ENCODE results near the gene ZNF385B. TPM values are rescaled to one million over a fixed set of nuclear protein-coding genes. Genes with fewer than 3 reads are reported as not detected.

ZNF385B gene
- total RNA-seq, 2 donors from 2014 or later, result not detected

DNA sequence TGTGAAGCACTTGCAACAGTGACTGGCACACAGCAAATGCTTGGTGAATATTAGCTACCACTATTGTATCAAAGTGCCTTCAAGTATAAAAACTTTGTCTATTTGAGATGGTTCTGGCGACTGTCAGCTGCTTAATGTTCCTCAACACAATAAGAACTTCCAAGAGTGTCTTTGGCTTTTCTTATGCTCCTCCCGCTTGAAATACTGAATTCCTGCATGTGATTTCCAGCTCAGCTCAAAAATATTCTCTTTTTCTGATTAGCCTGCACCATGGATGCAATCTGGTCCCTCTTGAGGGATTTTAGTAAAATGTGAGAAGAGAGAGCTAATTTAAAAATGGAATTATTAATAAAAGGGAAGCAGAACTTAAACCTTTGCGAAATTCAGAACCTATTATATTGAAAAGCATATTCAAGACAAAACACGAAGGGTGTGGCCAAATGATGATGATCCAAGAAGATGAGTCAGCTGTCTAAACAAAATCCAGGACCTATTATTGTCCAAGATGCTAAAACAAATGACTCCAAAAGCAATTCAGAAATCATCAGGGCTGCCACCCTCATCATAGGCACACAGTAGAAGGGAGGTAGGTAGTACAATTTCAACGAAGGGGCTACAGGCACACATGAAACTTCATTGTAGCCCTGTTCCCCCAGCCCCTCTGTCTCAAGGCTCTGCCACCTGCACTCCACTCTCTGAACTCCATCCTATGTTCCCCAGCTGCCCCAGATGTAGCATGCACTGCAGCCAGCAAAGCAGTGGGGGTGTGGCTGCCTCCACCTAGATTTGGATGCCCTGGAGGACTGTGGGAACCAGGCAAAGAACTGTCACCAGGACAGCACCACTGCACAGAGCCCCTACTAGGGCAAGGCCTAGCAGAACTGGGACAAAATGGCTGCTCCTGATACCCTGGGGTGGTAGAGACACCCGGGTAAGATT is 190.1 kb downstream of the ZNF385B start:
- ATAC-seq, result no peak
- no peak for DNase-seq
- Mint-ChIP-seq H3K27ac (no peak overlapping the region), H3K4me1 (no peaks in the 10 kb centered on the region), H3K4me3 (no peak overlapping the region), H3K27me3 (no peaks in the 10 kb centered on the region), H3K36me3 (ENCODE audit: low read depth) (no peaks in the 10 kb centered on the region)
- H3K9me3 ChIP-seq (ENCODE audit: control insufficient read depth, low read length, poor library complexity, severe bottlenecking), result no peaks in the 10 kb centered on the region

DNA sequence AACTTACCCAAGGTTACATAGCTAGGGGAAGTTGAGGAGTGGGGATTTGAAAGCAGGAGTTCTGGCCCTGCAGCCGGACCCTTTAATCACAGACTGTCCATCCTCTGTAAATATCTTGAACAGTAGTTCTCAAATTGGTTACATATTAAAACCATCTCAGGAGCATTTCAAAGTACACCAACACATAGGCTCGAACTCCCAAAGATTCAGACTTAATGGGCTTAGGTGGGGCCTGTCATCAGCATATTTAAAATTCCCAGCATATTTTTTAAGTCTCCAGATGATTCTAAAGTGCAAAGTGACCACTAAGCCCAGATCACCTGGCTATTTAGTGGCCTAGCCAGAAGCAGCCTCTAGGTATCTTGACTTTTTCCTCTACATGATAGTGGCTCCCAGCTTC is 192.2 kb downstream of the ZNF385B start:
- Mint-ChIP-seq H3K27ac (no peak overlapping the region), H3K36me3 (ENCODE audit: low read depth) (no peaks in the 10 kb centered on the region), H3K4me3 (no peak overlapping the region), H3K27me3 (no peaks in the 10 kb centered on the region), H3K4me1 (no peaks in the 10 kb centered on the region)
- no peaks in the 10 kb centered on the region for H3K9me3 ChIP-seq (ENCODE audit: control insufficient read depth, low read length, poor library complexity, severe bottlenecking)
- DNase-seq, result no peak
- no peak for ATAC-seq

DNA sequence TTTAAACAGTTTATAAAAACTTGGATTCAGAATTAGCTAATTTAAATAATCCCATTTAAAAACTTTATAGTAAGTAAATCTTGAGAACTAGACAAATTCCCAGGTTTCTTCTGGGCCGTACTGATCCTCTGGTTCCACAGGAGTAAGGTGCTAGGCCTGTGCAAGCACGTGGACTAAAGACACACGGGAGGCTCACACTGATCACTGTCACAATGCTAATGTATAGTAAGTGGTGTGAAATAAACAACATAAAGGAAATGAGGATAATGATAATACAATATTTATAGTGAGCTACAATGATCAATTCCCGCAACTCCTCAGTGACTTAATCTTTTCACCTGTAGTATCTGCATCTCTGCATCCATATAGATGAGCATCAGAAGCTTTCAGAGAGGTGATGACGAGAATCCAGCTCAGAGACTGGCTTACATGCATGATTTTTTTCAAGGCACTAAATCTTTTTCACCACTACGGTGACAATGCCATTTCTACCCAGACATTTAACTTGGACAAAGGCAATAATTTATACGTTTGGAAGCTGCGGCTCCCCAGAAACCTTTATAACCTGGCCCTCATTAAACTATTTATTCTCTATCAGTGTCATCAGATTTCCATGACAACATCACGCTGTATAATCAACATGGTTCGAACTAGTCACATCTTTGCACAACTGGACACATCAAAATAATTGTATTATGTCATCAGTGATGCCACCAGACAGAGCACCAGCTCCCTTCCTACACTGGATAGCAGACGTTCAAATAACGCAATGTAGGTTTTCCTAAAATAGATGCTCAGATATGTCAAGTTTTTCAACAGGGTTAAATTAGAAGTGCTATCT is 196.2 kb downstream of the ZNF385B start:
- H3K4me1 Mint-ChIP-seq, result no peaks in the 10 kb centered on the region
- H3K36me3 Mint-ChIP-seq (ENCODE audit: low read depth), result no peaks in the 10 kb centered on the region
- H3K27me3 Mint-ChIP-seq, result no peaks in the 10 kb centered on the region
- ATAC-seq (no peak), DNase-seq (no peak)
- H3K27ac Mint-ChIP-seq, result no peak overlapping the region
- H3K4me3 Mint-ChIP-seq, result no peak overlapping the region
- H3K9me3 ChIP-seq (ENCODE audit: control insufficient read depth, low read length, poor library complexity, severe bottlenecking), result no peaks in the 10 kb centered on the region

DNA sequence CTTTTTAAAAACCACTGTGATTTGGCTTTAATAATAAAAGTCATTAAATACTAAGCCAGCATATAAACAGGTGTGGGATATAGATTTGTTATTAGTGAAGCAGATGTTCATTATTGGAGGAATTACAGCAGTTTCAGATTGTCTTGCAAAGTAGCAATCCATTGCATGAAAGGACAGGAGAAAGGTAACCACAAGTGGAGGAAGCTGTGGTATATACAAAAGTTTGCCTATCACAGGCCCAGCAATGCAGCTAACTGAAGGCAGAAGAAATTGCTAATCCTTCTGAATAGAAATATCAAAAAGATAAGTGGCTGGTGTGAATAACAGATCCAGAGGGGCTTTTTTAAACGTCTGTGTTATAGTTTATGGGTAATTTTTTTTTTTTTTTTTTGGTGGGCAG is 199.4 kb downstream of the ZNF385B start:
- Mint-ChIP-seq H3K36me3 (ENCODE audit: low read depth) (no peaks in the 10 kb centered on the region), H3K4me3 (no peak overlapping the region), H3K27ac (no peak overlapping the region), H3K4me1 (no peaks in the 10 kb centered on the region), H3K27me3 (no peaks in the 10 kb centered on the region)
- DNase-seq (no peak), ATAC-seq (no peak)
- H3K9me3 ChIP-seq (ENCODE audit: control insufficient read depth, low read length, poor library complexity, severe bottlenecking), result no peaks in the 10 kb centered on the region

DNA sequence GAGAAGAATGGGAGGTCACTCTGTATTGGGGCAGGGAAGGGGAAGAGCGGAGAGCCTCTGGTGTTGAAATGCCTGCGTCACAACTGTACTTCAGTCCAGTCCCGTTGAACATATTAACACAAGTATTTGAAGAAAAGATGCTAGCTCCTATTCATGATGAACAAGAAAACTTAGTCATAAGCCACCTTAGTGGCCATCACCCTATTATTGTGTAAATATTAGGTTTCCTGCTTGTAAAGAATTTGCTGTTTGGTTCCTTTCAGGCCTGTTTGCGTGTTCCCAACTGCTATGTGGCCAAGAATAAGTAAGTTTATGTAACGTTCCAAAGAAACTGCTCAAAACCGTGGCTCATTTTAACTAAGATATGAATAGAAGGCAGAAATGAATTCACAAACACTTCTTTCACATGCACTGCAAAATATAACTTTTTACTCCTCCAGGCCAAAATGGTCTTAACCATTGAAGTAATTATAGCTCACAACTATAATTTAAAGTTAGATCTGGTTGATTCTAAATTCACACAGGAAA is 204.3 kb downstream of the ZNF385B start:
- no peaks in the 10 kb centered on the region for H3K27me3 Mint-ChIP-seq
- no peaks in the 10 kb centered on the region for H3K36me3 Mint-ChIP-seq (ENCODE audit: low read depth)
- H3K4me3 Mint-ChIP-seq, result no peak overlapping the region

DNA sequence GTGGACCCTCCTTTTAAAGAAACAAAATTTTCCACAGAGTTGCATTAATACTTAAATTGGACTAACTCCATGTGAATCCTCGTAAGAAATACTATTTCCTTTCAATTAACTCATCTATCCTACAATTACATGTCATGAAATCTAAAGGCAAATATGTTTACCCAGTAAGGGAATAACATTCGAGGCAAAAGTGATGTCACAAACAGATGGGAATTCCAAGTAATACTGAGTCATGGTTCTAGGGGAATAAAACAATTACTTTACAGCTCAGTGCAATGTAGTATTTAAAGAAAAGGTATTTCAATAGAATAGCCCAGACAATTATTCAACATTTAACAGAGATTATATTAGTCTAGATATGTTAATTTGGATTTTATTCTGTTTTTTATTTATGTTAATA is 205.8 kb downstream of the ZNF385B start:
- H3K27ac Mint-ChIP-seq, result no peak overlapping the region
- no peak overlapping the region for H3K4me3 Mint-ChIP-seq

More for the DNA sequence above, 204.3 kb downstream of the ZNF385B start:
- H3K9me3 ChIP-seq (ENCODE audit: control insufficient read depth, low read length, poor library complexity, severe bottlenecking), result no peaks in the 10 kb centered on the region
- DNase-seq, result no peak
- no peak for ATAC-seq
- no peak overlapping the region for H3K27ac Mint-ChIP-seq
- no peaks in the 10 kb centered on the region for H3K4me1 Mint-ChIP-seq

DNA sequence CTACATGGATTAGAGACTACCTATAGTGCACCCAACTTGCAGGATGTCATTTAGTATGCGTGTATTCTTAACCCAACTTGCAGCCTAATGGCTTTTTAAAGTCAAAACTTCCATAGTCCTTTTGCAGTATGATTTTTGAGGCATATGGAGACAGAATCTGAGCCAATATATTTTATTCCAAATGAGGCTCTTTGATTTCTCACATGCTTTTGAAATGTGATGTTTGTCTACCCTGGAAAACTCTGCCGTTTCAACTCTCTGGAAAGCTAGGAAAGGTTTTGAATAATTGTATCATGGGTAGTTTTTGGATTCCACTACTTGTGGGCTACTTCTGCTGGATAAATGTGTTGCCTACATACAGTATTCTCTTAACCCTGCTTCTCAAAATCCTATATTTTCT is 206.6 kb downstream of the ZNF385B start:
- DNase-seq, result no peak
- H3K27ac Mint-ChIP-seq, result no peak overlapping the region
- no peaks in the 10 kb centered on the region for H3K4me1 Mint-ChIP-seq
- no peaks in the 10 kb centered on the region for H3K36me3 Mint-ChIP-seq (ENCODE audit: low read depth)
- H3K9me3 ChIP-seq (ENCODE audit: control insufficient read depth, low read length, poor library complexity, severe bottlenecking), result no peaks in the 10 kb centered on the region
- H3K27me3 Mint-ChIP-seq, result peaks cover 6% of the 10 kb centered on the region
- no peak for ATAC-seq
- no peak overlapping the region for H3K4me3 Mint-ChIP-seq

More for the DNA sequence above, 205.8 kb downstream of the ZNF385B start:
- no peaks in the 10 kb centered on the region for H3K36me3 Mint-ChIP-seq (ENCODE audit: low read depth)
- DNase-seq (no peak), ATAC-seq (no peak)
- H3K4me1 Mint-ChIP-seq, result no peaks in the 10 kb centered on the region
- H3K27me3 Mint-ChIP-seq, result no peaks in the 10 kb centered on the region
- no peaks in the 10 kb centered on the region for H3K9me3 ChIP-seq (ENCODE audit: control insufficient read depth, low read length, poor library complexity, severe bottlenecking)

DNA sequence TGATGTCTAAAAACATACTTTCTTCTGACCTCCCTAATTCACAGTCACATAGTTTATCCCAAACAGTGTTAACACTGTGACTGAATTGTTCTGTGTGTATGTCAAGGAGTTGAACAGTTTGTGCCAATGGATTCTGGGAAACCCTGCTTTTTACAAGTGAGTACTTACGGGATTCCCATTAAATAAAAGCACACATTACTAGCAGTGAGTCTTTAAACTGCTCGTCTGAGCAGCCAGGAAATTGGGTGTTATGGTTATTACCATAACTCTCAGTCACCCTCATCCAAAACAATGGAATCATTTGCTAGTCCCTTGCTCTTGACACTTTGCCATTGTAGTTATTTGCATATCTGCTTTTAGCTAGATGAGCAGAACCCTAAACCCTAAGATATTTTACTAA is 209.1 kb downstream of the ZNF385B start:
- H3K9me3 ChIP-seq (ENCODE audit: control insufficient read depth, low read length, poor library complexity, severe bottlenecking), result no peaks in the 10 kb centered on the region
- DNase-seq, result no peak
- Mint-ChIP-seq H3K4me3 (no peak overlapping the region), H3K27ac (no peak overlapping the region), H3K27me3 (peaks cover 13% of the 10 kb centered on the region), H3K36me3 (ENCODE audit: low read depth) (no peaks in the 10 kb centered on the region), H3K4me1 (no peaks in the 10 kb centered on the region)
- no peak for ATAC-seq

DNA sequence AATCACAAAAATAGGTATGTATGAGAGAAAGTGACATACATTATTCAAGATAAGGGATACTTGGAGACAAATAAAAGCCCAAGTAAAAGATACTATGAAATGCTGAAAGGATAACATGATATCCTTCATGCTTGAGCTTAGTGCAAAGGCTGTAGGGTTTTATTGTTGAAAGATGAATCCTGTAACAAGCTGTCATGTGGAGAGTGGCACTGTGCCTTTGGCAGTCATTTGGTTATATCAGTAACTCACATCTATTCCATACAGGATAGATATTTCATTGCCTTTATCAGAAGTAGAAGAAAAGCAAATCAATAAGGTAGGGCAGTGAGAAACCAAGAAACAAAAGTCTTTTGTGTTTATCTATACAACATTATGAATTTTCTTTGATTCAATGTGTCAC is 211.0 kb downstream of the ZNF385B start:
- Mint-ChIP-seq H3K36me3 (ENCODE audit: low read depth) (no peaks in the 10 kb centered on the region), H3K4me1 (no peaks in the 10 kb centered on the region), H3K27ac (no peak overlapping the region), H3K27me3 (peaks cover 13% of the 10 kb centered on the region), H3K4me3 (no peak overlapping the region)
- no peaks in the 10 kb centered on the region for H3K9me3 ChIP-seq (ENCODE audit: control insufficient read depth, low read length, poor library complexity, severe bottlenecking)
- no peak for ATAC-seq
- no peak for DNase-seq

DNA sequence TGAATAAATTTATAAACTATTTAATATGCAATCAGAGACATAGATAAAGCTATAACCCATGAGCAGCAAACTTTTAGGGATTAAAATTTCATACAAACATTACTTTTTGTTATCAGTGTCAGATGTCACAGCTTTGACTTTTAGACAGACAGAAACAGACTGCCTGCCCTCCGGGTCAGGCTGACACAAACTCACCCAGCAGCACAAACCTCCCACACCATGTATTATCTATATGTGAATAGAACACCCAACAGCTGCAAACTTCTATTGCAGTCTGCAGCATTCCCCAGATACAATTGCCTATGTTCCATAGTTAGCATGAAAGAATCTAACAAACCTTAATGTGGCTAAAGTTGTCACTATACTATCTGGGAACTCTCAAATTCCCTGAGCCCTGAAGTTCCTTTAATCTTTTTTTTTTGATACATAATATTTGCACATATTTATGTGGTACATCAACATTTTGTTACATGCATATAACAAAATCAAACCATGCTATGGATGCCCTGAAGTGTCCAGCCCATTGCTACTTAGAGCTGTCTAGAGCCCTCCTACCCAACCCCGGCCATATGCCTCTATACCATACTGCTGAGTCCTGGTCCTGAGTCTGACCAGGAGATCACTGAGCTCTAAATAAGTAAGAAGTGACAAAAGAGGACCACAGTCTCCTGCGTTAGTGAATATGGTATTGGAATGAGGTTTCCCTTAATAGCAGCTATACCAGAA is 214.4 kb downstream of the ZNF385B start:
- no peaks in the 10 kb centered on the region for H3K36me3 Mint-ChIP-seq (ENCODE audit: low read depth)
- H3K27me3 Mint-ChIP-seq, result peaks cover 13% of the 10 kb centered on the region

DNA sequence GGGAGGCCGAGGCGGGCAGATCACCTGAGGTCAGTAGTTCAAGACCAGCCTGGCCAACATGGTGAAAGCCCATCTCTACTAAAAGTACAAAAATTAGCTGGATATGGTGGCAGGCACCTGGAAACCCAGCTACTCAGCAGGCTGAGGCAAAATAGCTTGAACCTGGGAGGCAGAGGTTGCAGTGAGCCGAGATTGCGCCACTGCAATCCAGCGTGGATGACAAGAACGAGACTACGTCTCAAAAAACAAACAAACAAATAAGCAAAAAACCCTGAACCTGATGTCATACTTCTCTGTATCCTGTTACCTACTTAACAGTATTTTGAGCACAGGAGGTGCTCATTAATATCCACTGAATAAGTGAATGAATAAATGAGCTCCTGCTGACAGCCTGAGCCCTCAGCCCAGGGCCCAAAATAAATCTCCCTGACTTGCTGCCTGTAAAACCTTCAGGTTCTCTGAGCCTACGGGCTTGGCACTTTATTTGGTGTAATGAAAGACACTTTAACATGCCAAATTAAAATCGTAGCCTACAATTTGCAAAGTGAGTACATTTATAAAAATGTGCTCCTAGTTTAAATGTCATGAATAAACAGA is 215.1 kb downstream of the ZNF385B start:
- peaks cover 13% of the 10 kb centered on the region for H3K27me3 Mint-ChIP-seq
- no peaks in the 10 kb centered on the region for H3K9me3 ChIP-seq (ENCODE audit: control insufficient read depth, low read length, poor library complexity, severe bottlenecking)
- H3K27ac Mint-ChIP-seq, result no peak overlapping the region
- H3K36me3 Mint-ChIP-seq (ENCODE audit: low read depth), result no peaks in the 10 kb centered on the region
- H3K4me3 Mint-ChIP-seq, result no peak overlapping the region
- DNase-seq, result no peak
- no peak for ATAC-seq
- H3K4me1 Mint-ChIP-seq, result no peaks in the 10 kb centered on the region

More for the DNA sequence above, 214.4 kb downstream of the ZNF385B start:
- no peaks in the 10 kb centered on the region for H3K9me3 ChIP-seq (ENCODE audit: control insufficient read depth, low read length, poor library complexity, severe bottlenecking)
- Mint-ChIP-seq H3K4me3 (no peak overlapping the region), H3K4me1 (no peaks in the 10 kb centered on the region), H3K27ac (no peak overlapping the region)
- DNase-seq (no peak), ATAC-seq (no peak)

DNA sequence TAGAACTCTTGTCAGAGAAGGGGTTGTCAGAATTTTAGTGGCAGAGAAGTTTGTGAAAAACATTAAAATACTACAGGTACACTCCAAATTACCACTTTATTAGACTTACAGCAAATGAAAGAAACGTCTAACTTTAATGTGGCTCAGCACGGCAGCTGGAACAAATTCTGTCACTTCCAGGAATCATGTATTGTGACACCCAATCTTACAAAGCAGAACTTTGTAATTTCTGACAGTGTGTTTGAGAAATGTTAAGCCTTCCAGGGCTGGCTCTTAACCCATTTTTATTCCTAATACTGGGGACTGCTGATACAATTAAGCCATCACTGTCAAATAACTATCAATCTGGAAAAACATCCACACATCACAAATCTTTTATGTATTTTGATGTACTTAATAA is 216.4 kb downstream of the ZNF385B start:
- no peak for ATAC-seq
- Mint-ChIP-seq H3K27me3 (peaks cover 9% of the 10 kb centered on the region), H3K36me3 (ENCODE audit: low read depth) (no peaks in the 10 kb centered on the region), H3K4me3 (no peak overlapping the region), H3K4me1 (no peaks in the 10 kb centered on the region), H3K27ac (no peak overlapping the region)
- no peaks in the 10 kb centered on the region for H3K9me3 ChIP-seq (ENCODE audit: control insufficient read depth, low read length, poor library complexity, severe bottlenecking)
- no peak for DNase-seq

Data from T-helper 17 cell (primary cell).